ENCODE data around the gene ATCAY.

Gene ATCAY, protein sequence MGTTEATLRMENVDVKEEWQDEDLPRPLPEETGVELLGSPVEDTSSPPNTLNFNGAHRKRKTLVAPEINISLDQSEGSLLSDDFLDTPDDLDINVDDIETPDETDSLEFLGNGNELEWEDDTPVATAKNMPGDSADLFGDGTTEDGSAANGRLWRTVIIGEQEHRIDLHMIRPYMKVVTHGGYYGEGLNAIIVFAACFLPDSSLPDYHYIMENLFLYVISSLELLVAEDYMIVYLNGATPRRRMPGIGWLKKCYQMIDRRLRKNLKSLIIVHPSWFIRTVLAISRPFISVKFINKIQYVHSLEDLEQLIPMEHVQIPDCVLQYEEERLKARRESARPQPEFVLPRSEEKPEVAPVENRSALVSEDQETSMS

GRCh38 chr19:3880471-3881271, at the start of gene ATCAY:
Gene ATCAY, plus strand, starts transcription at chr19:3880685. Its CDS starts 5,083 bp downstream, at chr19:3885768.
- no peak for DNase-seq (ENCODE audit: low spot score)

GRCh38 chr19:3831601-3832000, 48.9 kb upstream of the ATCAY start:
- DNase-seq (ENCODE audit: low spot score), result no peak

DNA sequence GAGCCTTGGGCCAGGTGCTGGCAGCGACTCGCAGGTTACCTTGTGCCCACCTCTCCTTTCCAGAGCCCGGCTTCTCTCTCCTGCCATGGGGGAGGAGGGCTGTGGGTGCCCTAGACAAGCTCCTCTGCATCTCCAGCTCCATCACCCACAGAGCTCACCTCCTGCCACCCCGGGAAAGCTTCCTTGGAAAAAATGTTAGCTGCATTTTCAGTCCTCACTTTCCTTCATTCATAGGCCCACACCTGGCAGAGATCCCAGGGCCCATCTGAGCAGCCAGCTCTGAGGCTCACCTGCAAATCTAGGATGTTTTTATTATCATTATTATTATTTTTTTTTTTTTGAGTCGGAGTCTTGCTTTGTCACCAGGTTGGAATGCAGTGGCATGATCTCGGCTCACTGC, 48.5 kb upstream of the ATCAY start:
- DNase-seq (ENCODE audit: low spot score), result no peak

DNA sequence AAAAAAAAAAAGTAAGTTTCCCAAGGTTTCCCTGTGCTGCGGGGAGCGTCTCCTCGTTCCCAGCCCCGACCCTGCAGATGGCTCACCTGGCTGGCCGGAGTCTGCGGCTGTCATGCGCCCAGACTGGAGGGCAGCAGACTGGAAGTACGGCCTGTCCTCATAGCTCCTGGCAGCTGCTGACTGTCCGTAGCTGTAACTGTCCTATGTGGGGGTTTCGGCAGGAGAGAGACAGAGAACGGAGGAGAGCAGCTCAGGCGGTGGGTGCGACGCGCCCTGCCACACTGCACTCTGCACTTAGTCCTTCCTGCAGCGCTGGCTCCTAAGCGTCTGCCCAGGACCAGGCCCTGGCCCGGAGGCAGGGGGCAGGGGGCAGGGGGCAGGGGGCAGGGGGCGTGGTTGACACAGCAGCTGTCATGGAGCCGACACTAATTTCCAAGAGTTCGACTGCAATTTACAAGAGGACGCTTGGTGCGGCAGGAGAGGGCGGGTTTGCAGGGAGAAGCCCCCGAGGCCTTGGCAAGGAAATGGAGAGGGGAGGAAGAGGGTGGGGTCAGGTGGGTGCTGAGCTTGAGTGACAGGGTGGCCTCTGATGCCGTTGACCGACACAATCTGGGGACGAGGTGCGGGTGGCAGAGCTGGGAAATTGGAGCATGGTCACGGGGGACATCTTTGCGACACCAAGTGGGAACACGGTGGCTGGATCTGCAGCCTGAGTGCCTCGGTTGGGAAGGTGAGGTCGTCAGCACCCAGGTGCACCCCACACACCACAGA, 46.7 kb upstream of the ATCAY start:
- no peak for DNase-seq (ENCODE audit: low spot score)

DNA sequence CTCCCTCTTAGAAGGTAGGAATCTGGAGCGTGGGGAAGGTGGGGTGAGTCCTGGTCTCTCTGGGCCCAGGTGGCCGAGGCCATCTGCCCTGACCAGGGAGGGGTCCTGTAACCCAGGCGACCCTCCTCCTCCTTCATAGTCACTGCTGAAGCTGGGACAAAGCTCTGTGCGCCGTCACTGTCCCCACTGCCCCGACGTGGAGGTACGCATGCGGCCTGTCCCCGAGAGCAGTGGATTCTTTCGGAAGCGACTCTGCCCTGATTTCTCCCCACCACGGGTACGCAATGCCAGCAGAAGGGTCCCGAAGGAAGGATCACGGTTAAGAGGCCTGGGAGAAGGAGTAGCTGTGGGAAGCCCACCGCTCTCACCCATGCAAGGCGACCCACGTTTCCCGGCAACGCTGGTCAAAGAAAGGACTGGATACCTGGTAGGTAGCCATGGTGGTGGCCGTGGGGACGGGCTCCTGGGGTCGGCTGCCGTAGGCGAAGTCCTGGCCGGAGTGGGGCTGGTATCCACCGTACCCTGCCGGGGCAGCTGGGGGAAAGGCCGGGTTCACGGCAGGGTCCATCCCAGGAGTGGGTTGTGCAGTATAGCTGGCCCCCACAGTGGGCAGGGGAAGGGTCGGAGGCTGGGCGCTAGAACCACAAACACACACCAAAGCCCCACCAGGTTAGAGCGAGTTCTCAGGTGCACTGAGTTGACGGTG, 46.0 kb upstream of the ATCAY start:
- no peak for DNase-seq (ENCODE audit: low spot score)

- no peak for DNase-seq (ENCODE audit: low spot score)
Observed at GRCh38 chr19:3835055-3835435, 45.4 kb upstream of the ATCAY start.

- no peak for DNase-seq (ENCODE audit: low spot score)
Observed at GRCh38 chr19:3836887-3837286, 43.6 kb upstream of the ATCAY start.

GRCh38 chr19:3837332-3837731, 43.2 kb upstream of the ATCAY start:
- no peak for DNase-seq (ENCODE audit: low spot score)

GRCh38 chr19:3837922-3838321, 42.6 kb upstream of the ATCAY start:
- DNase-seq (ENCODE audit: low spot score), result no peak

DNA sequence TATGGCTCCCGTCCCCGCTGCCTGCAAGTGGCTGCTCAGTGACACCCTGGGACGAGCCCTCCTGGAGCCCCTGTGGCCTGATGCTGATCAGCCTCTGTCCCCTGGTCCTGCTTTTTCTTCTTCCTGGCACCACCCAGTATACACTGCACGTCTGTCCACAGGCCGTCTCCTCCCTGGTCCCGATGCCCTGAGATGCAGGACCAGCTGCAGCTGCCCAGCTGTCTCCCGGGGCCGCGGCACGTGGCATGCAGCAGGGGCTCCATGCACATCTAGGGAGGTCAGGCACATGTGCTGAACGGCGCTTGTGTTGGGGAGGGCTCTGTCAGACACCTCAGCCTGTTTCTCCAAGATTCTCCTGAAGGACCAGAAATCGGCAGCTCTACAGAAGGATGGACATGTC, 41.8 kb upstream of the ATCAY start:
- DNase-seq (ENCODE audit: low spot score), result no peak

DNA sequence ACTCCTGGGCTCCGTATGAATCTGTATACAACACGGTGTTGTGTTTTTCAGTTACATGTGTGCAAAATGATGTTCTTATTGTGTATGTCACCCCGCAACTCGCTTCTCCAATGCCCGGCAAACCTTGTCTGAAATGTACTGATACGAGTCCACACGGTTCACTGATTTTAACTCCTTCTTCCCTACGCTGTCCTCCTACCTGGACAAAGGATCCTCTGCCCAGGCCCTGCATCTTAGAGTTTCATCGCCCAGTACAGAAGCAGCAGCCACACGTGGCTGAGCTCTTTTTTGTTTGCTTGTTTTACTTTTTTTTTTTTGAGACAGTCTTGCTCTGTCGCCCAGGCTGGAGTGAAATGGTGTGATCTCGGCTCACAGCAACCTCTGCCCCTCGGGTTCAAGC, 40.5 kb upstream of the ATCAY start:
- DNase-seq (ENCODE audit: low spot score), result no peak

DNA sequence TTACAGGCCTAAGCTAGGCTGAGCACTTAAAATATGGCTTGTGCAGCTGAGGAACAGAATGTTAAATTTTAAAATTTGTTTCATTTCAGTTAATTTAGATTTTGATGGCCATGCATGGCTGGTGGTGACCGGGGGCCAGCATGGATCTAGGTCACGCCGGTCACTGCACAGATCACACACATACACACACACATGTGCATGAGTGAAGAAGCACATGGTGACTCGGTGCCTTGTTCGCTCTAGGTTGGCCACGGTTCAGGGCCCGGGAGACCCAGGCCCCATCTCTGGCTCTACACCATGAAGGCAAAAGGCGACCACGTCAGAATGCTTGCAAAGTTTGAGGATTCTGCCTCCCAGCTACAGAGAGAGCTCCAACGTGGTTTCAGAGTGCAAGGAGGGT, 39.7 kb upstream of the ATCAY start:
- DNase-seq (ENCODE audit: low spot score), result no peak

GRCh38 chr19:3842948-3843347, 37.5 kb upstream of the ATCAY start:
- DNase-seq (ENCODE audit: low spot score), result no peak

- no peak for DNase-seq (ENCODE audit: low spot score)
Observed at GRCh38 chr19:3844596-3844995, 35.9 kb upstream of the ATCAY start.

GRCh38 chr19:3849092-3849491, 31.4 kb upstream of the ATCAY start:
- peak; percentile 21 for DNase-seq (ENCODE audit: low spot score)

GRCh38 chr19:3849787-3850186, 30.7 kb upstream of the ATCAY start:
- no peak for DNase-seq (ENCODE audit: low spot score)

DNA sequence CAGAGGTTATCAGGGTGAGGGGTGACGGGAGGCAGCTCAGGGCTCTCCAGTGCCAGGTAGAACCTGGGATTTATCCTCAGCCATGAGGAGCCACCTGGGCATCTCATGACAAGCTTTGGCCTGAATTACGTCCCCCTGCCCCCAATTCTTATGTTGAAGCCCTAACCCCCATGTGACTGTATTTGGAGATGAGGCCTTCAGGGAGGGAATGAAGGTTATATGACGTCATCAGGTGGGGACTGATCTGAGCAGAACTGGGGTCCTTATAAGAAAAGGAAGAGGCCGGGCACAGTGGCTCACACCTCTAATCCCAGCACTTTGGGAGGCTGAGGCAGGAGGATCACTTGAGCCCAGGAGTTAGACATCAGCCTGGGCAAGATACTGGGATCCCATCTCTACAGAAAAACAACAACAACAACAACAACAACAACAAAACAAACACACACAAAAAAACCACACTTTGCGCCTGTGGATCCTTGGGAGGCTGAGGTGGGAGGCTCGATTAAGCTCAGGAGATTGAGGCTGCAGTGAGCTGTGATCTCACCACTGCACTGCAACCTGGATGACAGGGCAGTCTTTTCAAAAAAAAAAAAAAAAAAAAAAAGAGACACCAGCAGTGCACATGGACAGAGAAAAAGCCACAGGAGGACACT, 30.0 kb upstream of the ATCAY start:
- no peak for DNase-seq (ENCODE audit: low spot score)

- no peak for DNase-seq (ENCODE audit: low spot score)
Observed at GRCh38 chr19:3851254-3852176, 29.0 kb upstream of the ATCAY start.

DNA sequence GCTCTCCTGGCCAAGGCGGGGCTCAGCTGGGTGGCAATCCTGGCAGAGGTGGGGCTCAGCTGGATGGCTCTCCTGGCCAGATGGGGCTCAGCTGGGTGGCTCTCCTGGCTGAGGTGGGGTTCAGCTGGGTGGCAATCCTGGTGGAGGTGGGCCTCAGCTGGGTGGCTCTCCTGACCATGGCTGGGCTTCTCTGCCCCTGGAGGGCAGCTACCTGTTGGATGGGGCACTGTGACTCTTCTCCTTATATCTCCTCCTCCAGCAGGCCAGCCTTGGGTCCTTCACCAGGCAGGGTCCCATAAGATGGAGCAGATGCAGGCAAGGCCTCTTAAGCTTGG, 28.3 kb upstream of the ATCAY start:
- DNase-seq (ENCODE audit: low spot score), result no peak

GRCh38 chr19:3852614-3853254, 27.8 kb upstream of the ATCAY start:
- peak; percentile 12 for DNase-seq (ENCODE audit: low spot score)

Measured in CD4-positive, alpha-beta T cell treated with Interleukin-6 at 100 ng/mL for 8 hours (primary cell).